22Rv1 (cell line): Measurements from ENCODE around the gene CNNM2.

Source experiments
- H3K27ac ChIP-seq: fragments of 450-650 bp; 2 replicates; pipeline ENCODE4 v1.5.1; 2017
- ZFX ChIP-seq: fragments of 450-650 bp; IDR thresholded peaks from 2 replicates; pipeline ENCODE4 v1.6.1; 2017; ENCODE audit warnings: antibody characterized with exemption, borderline replicate concordance
- TF ChIP-seq, protein P1 (sequence below): fragments of 450-650 bp; IDR thresholded peaks from 2 replicates; pipeline ENCODE4 v1.5.1; 2017; ENCODE audit warnings: mild to moderate bottlenecking

CNNM2 gene

DNA sequence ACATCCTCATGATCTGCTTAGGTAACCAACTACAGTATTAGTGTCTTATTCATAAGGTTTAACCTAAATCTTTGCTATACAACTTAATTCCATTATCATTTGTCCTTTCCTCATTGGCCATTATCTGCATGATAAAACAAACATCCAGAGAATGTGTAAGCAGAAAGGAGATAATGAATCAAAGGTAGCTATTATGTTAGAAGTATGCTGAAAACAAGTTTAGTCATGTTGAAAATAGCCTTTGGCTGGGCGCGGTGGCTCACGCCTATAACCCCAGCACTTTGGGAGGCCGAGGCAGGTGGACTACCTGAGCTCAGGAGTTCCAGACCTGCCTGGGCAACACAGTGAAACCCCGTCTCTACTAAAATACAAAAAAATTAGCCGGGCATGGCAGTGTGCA is 196.8 kb downstream of the CNNM2 start:
- no peak for TF ChIP-seq ZFX
- no peak overlapping the region for H3K27ac ChIP-seq

DNA sequence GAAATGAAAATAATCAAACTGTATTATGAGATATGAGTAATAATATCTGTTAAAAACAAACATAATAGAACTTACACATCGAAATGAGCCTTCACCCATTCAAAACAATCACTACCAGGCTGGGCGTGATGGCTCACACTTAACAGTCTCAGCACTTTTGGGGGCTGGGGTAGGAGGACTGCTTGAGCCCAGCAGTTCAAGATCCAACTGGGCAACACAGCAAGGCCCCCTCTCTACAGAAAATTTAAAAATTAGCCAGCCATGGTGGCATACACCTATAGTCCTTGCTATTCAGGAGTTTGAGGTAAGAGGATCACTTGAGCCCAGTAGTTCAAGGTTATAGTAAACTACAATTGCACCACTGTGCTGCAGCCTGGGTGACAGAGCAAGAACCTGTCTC is 199.2 kb downstream of the CNNM2 start:
- no peak overlapping the region for H3K27ac ChIP-seq
- no peak for TF ChIP-seq ZFX
- TF ChIP-seq, protein P1, sequence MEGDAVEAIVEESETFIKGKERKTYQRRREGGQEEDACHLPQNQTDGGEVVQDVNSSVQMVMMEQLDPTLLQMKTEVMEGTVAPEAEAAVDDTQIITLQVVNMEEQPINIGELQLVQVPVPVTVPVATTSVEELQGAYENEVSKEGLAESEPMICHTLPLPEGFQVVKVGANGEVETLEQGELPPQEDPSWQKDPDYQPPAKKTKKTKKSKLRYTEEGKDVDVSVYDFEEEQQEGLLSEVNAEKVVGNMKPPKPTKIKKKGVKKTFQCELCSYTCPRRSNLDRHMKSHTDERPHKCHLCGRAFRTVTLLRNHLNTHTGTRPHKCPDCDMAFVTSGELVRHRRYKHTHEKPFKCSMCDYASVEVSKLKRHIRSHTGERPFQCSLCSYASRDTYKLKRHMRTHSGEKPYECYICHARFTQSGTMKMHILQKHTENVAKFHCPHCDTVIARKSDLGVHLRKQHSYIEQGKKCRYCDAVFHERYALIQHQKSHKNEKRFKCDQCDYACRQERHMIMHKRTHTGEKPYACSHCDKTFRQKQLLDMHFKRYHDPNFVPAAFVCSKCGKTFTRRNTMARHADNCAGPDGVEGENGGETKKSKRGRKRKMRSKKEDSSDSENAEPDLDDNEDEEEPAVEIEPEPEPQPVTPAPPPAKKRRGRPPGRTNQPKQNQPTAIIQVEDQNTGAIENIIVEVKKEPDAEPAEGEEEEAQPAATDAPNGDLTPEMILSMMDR, result no peak

DNA sequence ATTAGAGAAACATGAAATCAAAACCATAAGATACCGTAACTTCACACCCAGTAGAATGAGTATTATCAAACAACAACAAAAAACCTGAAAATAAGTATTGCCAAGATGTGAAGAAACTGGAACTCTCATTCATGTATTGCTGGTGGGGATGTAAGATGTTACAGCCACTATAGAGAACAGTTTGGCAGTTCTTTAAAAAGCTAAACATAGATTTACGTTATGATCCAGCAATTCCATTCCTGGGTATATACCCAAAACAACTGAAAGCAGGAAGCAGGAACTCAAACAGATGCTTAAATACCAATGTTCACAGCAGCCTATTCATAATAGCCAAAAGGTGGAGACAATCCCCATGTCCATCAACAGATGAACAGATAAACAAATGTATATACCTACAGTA is 202.5 kb downstream of the CNNM2 start:
- TF ChIP-seq, protein P1, result no peak
- no peak for TF ChIP-seq ZFX
- H3K27ac ChIP-seq, result no peak overlapping the region

DNA sequence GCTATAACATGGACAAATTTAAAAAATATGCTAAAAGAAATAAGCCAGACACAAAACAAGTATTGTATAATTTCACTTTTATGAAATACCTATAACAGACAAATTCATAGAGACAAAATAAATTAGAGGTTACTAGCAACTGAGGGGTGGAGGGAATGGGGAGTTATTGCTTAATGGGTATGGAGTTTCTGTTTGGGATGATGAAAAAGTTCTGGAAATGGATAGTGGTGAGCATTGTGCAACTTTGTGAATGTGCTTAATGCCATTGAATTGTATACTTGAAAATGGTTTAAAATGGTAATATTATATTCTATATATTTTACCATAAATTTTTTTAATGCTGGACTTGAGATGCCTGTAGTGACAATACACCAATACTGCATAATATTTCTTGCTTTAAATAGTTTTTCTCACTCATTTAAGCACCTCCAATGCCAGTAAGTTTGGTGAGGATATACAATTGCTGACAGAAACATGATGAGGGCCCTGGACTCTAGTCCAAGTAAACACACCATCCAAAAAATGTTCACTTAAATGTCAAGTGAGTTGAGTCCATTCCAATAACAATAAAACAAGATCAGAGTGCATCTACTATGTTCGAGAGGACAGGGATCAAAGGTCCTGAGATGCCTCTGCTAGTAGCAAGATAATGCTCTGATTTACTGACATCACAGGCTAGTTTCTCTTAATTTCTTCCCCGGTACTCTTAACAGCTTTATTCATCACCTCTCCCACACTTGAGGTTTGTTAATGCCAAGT is 203.1 kb downstream of the CNNM2 start:
- TF ChIP-seq ZFX, result no peak
- TF ChIP-seq, protein P1, result no peak
- H3K27ac ChIP-seq, result no peak overlapping the region

DNA sequence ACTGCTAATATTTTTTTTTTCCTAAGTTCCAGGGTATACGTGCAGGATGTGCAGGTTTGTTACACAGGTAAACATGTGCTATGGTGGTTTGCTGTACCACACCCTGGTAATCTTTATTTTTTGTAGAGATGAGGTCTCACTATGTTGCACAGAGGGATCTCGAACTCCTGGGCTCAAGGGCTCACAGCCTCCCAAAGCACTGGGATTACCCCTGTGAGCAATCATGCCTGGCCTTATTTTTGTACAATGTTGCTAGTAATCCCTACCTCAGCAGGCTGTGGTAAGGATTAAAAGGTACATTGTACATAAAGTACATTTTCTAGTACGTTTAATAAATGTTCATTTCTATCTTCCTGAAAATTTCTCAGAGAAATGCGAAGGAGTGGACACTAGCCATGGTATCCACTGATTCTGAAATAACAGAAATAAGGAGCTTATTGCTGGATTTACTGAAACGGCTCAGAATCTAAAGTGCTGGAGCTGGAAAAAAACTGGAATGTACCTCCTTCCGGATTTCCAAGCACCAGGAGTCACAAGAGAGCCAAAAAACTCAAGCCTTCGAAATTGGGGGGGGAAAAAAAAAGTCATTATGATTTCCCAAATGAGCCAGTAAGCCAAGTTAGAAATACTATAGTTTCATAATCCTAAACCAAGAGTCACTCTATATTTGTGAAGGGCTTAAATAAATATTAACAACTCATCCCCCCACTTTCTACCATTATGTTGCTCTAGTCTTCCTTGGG is 205.4 kb downstream of the CNNM2 start:
- TF ChIP-seq ZFX, result no peak
- TF ChIP-seq, protein P1, result no peak
- H3K27ac ChIP-seq, result no peak overlapping the region

DNA sequence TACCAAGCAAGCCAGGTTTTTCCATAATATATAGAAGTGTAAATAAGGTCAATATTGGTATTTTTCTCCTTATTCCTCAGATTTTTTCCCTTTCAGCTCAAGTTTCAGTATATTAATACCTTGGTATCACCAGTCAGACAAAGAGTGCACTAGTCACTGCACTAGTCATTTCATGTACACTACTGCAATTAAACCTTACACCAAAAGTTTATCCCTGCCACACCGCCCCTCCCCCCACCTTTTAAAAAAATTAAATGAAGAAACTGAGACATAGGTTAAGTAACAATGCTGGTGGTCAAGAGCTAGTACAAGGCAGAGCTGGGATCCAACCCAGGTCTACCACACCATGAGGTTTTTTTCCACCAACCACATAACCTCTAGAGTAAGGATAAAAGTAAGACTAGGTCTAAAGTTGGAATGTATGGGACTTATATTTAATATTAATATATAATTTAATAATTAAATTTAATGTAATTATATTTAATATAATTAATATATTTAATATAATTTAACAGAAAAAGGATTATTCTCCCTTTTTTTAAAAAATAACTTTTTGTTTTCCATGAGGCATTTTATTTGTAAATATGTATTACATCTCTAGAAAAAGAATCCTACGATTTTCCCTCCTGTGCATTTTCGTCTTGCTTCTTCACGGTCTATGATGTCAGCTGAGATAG is 206.5 kb downstream of the CNNM2 start:
- no peak overlapping the region for H3K27ac ChIP-seq
- TF ChIP-seq ZFX, result no peak
- TF ChIP-seq, protein P1, result no peak

DNA sequence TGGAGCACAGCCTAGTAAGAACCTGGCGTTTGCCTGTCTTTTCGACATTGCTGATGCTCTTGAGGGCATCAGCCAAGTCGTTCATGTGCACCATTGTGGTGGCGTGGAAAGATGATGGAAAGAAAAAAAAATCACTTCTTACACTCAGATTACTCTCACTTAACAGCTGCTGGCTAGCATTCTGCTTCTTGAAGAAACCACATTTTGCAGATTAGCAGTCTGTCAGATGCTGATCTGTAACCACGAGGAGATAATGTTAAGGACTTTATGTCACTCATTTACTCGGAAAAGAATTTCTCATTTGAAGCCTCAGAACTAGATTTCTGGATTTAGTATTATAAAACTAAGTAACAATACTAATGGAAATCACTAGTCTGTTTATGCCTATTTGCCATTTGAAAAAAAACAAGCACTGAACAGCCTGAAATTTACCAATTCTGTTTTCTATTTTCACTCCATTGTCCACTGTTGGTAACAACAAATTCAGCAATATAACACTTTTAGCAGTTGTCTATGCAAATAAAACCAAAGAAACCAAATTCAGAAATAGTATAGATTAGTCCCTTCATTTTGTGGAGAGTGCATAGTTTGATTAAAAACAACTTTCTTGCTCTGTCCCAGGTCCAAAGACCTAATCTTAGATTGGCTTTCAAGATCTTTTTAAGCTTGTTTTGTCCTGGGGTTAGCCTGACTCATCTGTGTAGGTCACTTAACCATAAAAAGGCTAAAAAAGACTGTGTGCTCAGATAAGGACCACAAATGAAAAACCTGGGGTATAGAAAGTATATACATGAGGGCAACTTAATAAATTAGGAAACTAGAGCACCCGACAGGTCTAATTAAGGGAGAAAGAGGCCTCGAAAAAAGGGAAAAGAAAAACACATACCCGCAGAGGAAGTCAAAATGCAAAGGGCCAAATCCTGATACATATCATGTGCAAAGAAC is 207.5 kb downstream of the CNNM2 start:
- H3K27ac ChIP-seq, result no peak overlapping the region
- TF ChIP-seq, protein P1, result no peak
- TF ChIP-seq ZFX, result no peak
